IMR-90 (cell line): ENCODE data around the gene CALML3. TPM values are rescaled to one million over a fixed set of nuclear protein-coding genes. Genes with fewer than 3 reads are reported as not detected.

ENCODE experiments used
- ATAC-seq: fragments of 200-7000 bp; cut with Tn5 transposase; 2 replicates; pipeline ENCODE4 v1.9.1; 2020; ENCODE audit warnings: low read depth, mild to moderate bottlenecking, moderate library complexity
- BruUV-seq: library from RNA; stranded (reverse); fragments of 400-500 nt; replicated peaks from 2 replicates; lab custom pipeline; 2021; lab: Mats Ljungman, UMichigan
- CTCF ChIA-PET: fragments of 300-600 bp; formaldehyde crosslinking; extraction: SDS; loops from one replicate; lab custom pipeline; 2021; ENCODE audit warnings: antibody characterized with exemption; lab: Yijun Ruan, JAX
- POLR2A ChIA-PET: fragments of 300-600 bp; sonication (Branson Sonifier 250); formaldehyde crosslinking; loops from one replicate; lab custom pipeline; 2022; ENCODE audit warnings: antibody characterized with exemption; ENCODE audit not compliant: unreplicated experiment; lab: Charles Lee
- DNase-seq: peaks from one replicate; pipeline ENCODE4 v3.0.0; 2013
- H2AFZ ChIP-seq: replicated peaks from 2 replicates; pipeline ENCODE3; 2013; ENCODE audit warnings: low read length, mild to moderate bottlenecking; ENCODE audit not compliant: poor library complexity
- H2AK5ac ChIP-seq: 2 replicates; pipeline ENCODE4 v1.6.1; 2013; ENCODE audit warnings: low read depth, low read length, inconsistent platforms
- H2AK9ac ChIP-seq: replicated peaks from 2 replicates; pipeline ENCODE3; 2013; ENCODE audit warnings: mild to moderate bottlenecking, low read depth, low read length, moderate library complexity; ENCODE audit not compliant: poor library complexity
- H2BK120ac ChIP-seq: 2 replicates; pipeline ENCODE4 v1.6.1; 2013; ENCODE audit warnings: low read depth, low read length, inconsistent platforms
- H2BK15ac ChIP-seq: 3 replicates; pipeline ENCODE4 v1.6.1; 2013; ENCODE audit warnings: low read depth, low read length, inconsistent platforms
- H2BK20ac ChIP-seq: 2 replicates; pipeline ENCODE4 v1.6.1; 2013; ENCODE audit warnings: low read depth, mild to moderate bottlenecking, inconsistent platforms, low read length, moderate library complexity
- H2BK5ac ChIP-seq: 2 replicates; pipeline ENCODE4 v1.6.1; 2013; ENCODE audit warnings: mild to moderate bottlenecking, low read depth, low read length, inconsistent platforms; ENCODE audit not compliant: poor library complexity, severe bottlenecking
- H3K14ac ChIP-seq: replicated peaks from 2 replicates; pipeline ENCODE4 v1.6.1; 2013; ENCODE audit warnings: low read depth, low read length, inconsistent platforms
- H3K18ac ChIP-seq: 2 replicates; pipeline ENCODE4 v1.6.1; 2013; ENCODE audit warnings: low read depth, low read length, control low read depth
- H3K23ac ChIP-seq: 2 replicates; pipeline ENCODE4 v1.6.1; 2013; ENCODE audit warnings: low read depth, low read length, inconsistent platforms
- H3K27ac ChIP-seq: 2 replicates; pipeline ENCODE4 v1.5.1; 2013; ENCODE audit warnings: mild to moderate bottlenecking, control low read depth, low read length; ENCODE audit not compliant: insufficient read depth
- H3K27me3 ChIP-seq: 2 replicates; pipeline ENCODE4 v1.6.1; 2013; ENCODE audit warnings: low read length; ENCODE audit not compliant: control insufficient read depth, insufficient read depth
- H3K36me3 ChIP-seq: 2 replicates; pipeline ENCODE4 v1.6.1; 2013; ENCODE audit warnings: low read length, mixed read lengths; ENCODE audit not compliant: control insufficient read depth, insufficient read depth
- H3K4ac ChIP-seq: 2 replicates; pipeline ENCODE4 v1.6.1; 2013; ENCODE audit warnings: low read depth, low read length, inconsistent platforms
- H3K4me1 ChIP-seq: 2 replicates; pipeline ENCODE4 v1.6.1; 2013; ENCODE audit warnings: low read length, mixed read lengths; ENCODE audit not compliant: control insufficient read depth, insufficient read depth
- H3K4me2 ChIP-seq: 2 replicates; pipeline ENCODE4 v1.6.1; 2013; ENCODE audit warnings: low read depth, mild to moderate bottlenecking, control low read depth, low read length, moderate library complexity
- H3K4me3 ChIP-seq: 2 replicates; pipeline ENCODE4 v1.5.1; 2013; ENCODE audit warnings: low read depth, mild to moderate bottlenecking, control low read depth, low read length, moderate library complexity; ENCODE audit not compliant: insufficient read depth
- H3K56ac ChIP-seq: 2 replicates; pipeline ENCODE4 v1.6.1; 2013; ENCODE audit warnings: low read length, inconsistent platforms; ENCODE audit not compliant: insufficient read depth; ENCODE audit errors: extremely low read depth
- H3K79me1 ChIP-seq, 2 experiments: 2 replicates each; pipeline ENCODE4 v1.6.1; 2013; ENCODE audit warnings: low read length in 2 of 2, inconsistent platforms in 1 of 2, low read depth in 1 of 2
- H3K9ac ChIP-seq: 2 replicates; pipeline ENCODE4 v1.6.1; 2013; ENCODE audit warnings: low read depth, low read length, control low read depth
- H3K9me1 ChIP-seq: 2 replicates; pipeline ENCODE4 v1.6.1; 2013; ENCODE audit warnings: low read length, inconsistent platforms; ENCODE audit not compliant: insufficient read depth
- H3K9me3 ChIP-seq: 2 replicates; pipeline ENCODE4 v1.6.1; 2013; ENCODE audit warnings: low read length; ENCODE audit not compliant: control insufficient read depth, insufficient read depth
- H4K20me1 ChIP-seq: 2 replicates; pipeline ENCODE4 v1.6.1; 2013; ENCODE audit warnings: low read length, inconsistent platforms; ENCODE audit not compliant: insufficient read depth
- H4K5ac ChIP-seq: 2 replicates; pipeline ENCODE4 v1.6.1; 2013; ENCODE audit warnings: mild to moderate bottlenecking, low read depth, low read length, control low read depth
- H4K8ac ChIP-seq, 2 experiments: 2 replicates each; pipeline ENCODE4 v1.6.1; 2013; ENCODE audit warnings: low read depth in 2 of 2, low read length in 2 of 2, control low read depth in 1 of 2, inconsistent platforms in 1 of 2
- H4K91ac ChIP-seq: 2 replicates; pipeline ENCODE4 v1.6.1; 2013; ENCODE audit warnings: low read depth, low read length, inconsistent platforms; ENCODE audit not compliant: insufficient read depth
- BHLHE40 ChIP-seq: fragments of 150-350 bp; IDR thresholded peaks from 2 replicates; pipeline ENCODE4 v1.6.1; 2016; ENCODE audit warnings: mild to moderate bottlenecking, low read depth, low read length
- CHD1 ChIP-seq: IDR thresholded peaks from 2 replicates; pipeline ENCODE4 v1.6.1; 2012; ENCODE audit warnings: low read depth, low read length, improper control_type of control experiment
- FOS ChIP-seq: fragments of 150-350 bp; IDR thresholded peaks from 2 replicates; pipeline ENCODE4 v1.6.1; 2016; ENCODE audit warnings: low read depth, low read length
- MAZ ChIP-seq: IDR thresholded peaks from 2 replicates; pipeline ENCODE4 v1.6.1; 2012; ENCODE audit warnings: low read depth, mild to moderate bottlenecking, low read length, improper control_type of control experiment, moderate library complexity, borderline replicate concordance
- MXI1 ChIP-seq: IDR thresholded peaks from 2 replicates; pipeline ENCODE4 v1.6.1; 2012; ENCODE audit warnings: low read depth, mild to moderate bottlenecking, low read length, moderate library complexity, borderline replicate concordance
- POLR2A ChIP-seq: IDR thresholded peaks from 2 replicates; pipeline ENCODE4 v1.6.1; 2012; ENCODE audit warnings: mild to moderate bottlenecking, low read depth, low read length
- RAD21 ChIP-seq: IDR thresholded peaks from 2 replicates; pipeline ENCODE4 v1.6.1; 2012; ENCODE audit warnings: low read length, improper control_type of control experiment
- RCOR1 ChIP-seq: IDR thresholded peaks from 2 replicates; pipeline ENCODE4 v1.6.1; 2012; ENCODE audit warnings: mild to moderate bottlenecking, low read length, improper control_type of control experiment; ENCODE audit not compliant: insufficient replicate concordance
- RFX5 ChIP-seq: IDR thresholded peaks from 2 replicates; pipeline ENCODE4 v1.8.0; 2012; ENCODE audit warnings: low read depth, mild to moderate bottlenecking, low read length, moderate library complexity
- SMC3 ChIP-seq: fragments of 150-350 bp; IDR thresholded peaks from 2 replicates; pipeline ENCODE4 v1.6.1; 2016; ENCODE audit warnings: low read depth, mild to moderate bottlenecking, antibody characterized with exemption, low read length, moderate library complexity
- WGBS, 2 experiments: methylation state at CpG; one replicate each; pipeline versions ENCODE4 v1.1.5 to v1.1.7; 2013; ENCODE audit warnings: missing lambda C conversion rate in 2 of 2; ENCODE audit not compliant: insufficient read length in 1 of 2; ENCODE audit errors: extremely low coverage in 2 of 2; 5-methylcytosine and 5-hydroxymethylcytosine counted together
- dilution Hi-C: fragments of 300-500 bp; cut with HindIII; formaldehyde crosslinking; loops from one replicate; pipeline ENCODE4 v1.14.3; 2018; ENCODE audit warnings: low sequenced_read_pairs; ENCODE audit not compliant: unreplicated experiment
- in situ Hi-C: fragments of 300-500 bp; cut with MboI; formaldehyde crosslinking; loops from 3 replicates; pipeline ENCODE4 v1.14.3; 2019; ENCODE audit warnings: low sequenced_read_pairs, inconsistent platforms, mixed read lengths
- intact Hi-C: fragments of 100-400 bp; cut with micrococcal nuclease; formaldehyde crosslinking; loops from 2 replicates; pipeline ENCODE4 v1.10.0; 2022
- polyA plus RNA-seq, 3 experiments: library from polyadenylated mRNA; depleted of rRNA; stranded (reverse); fragments of >200 nt; gene quantifications; 2 replicates each; pipeline ENCODE4 v1.2.3, GENCODE V29; 2012; ENCODE audit warnings: low replicate concordance in 1 of 3
- total RNA-seq: library from RNA; depleted of rRNA; stranded (reverse); fragments of >200 nt; gene quantifications from 2 replicates; pipeline ENCODE4 v1.2.3, GENCODE V29; 2012
- TF ChIP-seq, protein P1 (sequence below): fragments of 150-350 bp; IDR thresholded peaks from 2 replicates; pipeline ENCODE4 v1.6.1; 2016; ENCODE audit warnings: low read depth, mild to moderate bottlenecking, low read length, moderate library complexity, borderline replicate concordance
- TF ChIP-seq, protein P2 (sequence below): fragments of 150-350 bp; IDR thresholded peaks from 2 replicates; pipeline ENCODE4 v1.6.1; 2017; ENCODE audit warnings: mild to moderate bottlenecking, antibody characterized with exemption, low read length, low read depth
- TF ChIP-seq, protein P3 (sequence below): conservative IDR thresholded peaks from 2 replicates; pipeline ENCODE4 v1.5.1; 2012; ENCODE audit warnings: mild to moderate bottlenecking, low read depth, low read length, improper control_type of control experiment

CALML3 gene
- total and polyA plus RNA-seq, 2 of the 4 experiments (the other 2 are of a cell fraction) = not detected

DNA sequence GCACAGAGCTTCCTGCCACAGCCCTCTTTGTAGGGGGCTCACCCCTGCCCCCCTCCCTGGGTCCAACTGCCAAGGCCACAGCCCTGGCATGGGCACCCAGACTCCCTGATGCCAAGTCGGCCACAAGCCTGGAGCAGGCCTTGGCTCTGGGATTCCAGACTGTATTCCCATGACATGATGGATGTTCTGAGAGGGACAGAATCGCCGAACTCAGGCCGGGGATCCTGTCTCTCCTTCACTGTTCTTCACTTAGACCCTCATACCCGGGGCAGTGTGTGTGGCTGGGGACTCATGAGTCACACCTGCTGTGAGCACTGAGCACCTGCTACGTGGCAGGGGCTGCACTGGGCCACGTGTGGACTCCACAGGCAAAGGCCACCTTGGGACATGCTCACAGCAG, 33.3 kb upstream of the CALML3 start:
- no peak overlapping the region for H2AK5ac ChIP-seq
- no peak overlapping the region for H2BK120ac ChIP-seq
- no peak overlapping the region for H3K4me2 ChIP-seq
- peaks cover 4% of the 10 kb centered on the region for H3K9me3 ChIP-seq
- in situ Hi-C loops (no loop called here), dilution Hi-C loops (no loop called here), intact Hi-C loops (no loop called here)
- H2BK5ac ChIP-seq = no peak overlapping the region
- no peak overlapping the region for H3K9ac ChIP-seq
- POLR2A ChIA-PET = no interaction called here
- H4K20me1 ChIP-seq = no peaks in the 10 kb centered on the region
- H3K79me1 ChIP-seq = no peaks in the 10 kb centered on the region
- no peaks in the 10 kb centered on the region for H3K9me1 ChIP-seq
- H2BK15ac ChIP-seq = no peak overlapping the region
- ATAC-seq = no peak
- CTCF ChIA-PET = no interaction called here
- H3K36me3 ChIP-seq = no peaks in the 10 kb centered on the region
- no peak overlapping the region for H2BK20ac ChIP-seq
- no TSS peak for BruUV-seq
- no peak overlapping the region for H3K27ac ChIP-seq
- H4K5ac ChIP-seq = no peak overlapping the region
- DNase-seq = no peak
- H3K23ac ChIP-seq = no peak overlapping the region
- TF ChIP-seq MAZ (no peak), CHD1 (no peak), MXI1 (no peak), BHLHE40 (no peak), SMC3 (no peak), FOS (no peak), RAD21 (no peak), POLR2A (no peak), RCOR1 (no peak), RFX5 (no peak)
- TF ChIP-seq, protein P1, sequence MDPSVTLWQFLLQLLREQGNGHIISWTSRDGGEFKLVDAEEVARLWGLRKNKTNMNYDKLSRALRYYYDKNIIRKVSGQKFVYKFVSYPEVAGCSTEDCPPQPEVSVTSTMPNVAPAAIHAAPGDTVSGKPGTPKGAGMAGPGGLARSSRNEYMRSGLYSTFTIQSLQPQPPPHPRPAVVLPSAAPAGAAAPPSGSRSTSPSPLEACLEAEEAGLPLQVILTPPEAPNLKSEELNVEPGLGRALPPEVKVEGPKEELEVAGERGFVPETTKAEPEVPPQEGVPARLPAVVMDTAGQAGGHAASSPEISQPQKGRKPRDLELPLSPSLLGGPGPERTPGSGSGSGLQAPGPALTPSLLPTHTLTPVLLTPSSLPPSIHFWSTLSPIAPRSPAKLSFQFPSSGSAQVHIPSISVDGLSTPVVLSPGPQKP = no peak
- TF ChIP-seq, protein P2, sequence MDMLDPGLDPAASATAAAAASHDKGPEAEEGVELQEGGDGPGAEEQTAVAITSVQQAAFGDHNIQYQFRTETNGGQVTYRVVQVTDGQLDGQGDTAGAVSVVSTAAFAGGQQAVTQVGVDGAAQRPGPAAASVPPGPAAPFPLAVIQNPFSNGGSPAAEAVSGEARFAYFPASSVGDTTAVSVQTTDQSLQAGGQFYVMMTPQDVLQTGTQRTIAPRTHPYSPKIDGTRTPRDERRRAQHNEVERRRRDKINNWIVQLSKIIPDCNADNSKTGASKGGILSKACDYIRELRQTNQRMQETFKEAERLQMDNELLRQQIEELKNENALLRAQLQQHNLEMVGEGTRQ = no peak
- TF ChIP-seq, protein P3, sequence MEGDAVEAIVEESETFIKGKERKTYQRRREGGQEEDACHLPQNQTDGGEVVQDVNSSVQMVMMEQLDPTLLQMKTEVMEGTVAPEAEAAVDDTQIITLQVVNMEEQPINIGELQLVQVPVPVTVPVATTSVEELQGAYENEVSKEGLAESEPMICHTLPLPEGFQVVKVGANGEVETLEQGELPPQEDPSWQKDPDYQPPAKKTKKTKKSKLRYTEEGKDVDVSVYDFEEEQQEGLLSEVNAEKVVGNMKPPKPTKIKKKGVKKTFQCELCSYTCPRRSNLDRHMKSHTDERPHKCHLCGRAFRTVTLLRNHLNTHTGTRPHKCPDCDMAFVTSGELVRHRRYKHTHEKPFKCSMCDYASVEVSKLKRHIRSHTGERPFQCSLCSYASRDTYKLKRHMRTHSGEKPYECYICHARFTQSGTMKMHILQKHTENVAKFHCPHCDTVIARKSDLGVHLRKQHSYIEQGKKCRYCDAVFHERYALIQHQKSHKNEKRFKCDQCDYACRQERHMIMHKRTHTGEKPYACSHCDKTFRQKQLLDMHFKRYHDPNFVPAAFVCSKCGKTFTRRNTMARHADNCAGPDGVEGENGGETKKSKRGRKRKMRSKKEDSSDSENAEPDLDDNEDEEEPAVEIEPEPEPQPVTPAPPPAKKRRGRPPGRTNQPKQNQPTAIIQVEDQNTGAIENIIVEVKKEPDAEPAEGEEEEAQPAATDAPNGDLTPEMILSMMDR = no peak
- no peak overlapping the region for H3K18ac ChIP-seq
- peaks cover 8% of the 10 kb centered on the region; the same call in 1 of the 2 replicates for H3K27me3 ChIP-seq
- no peak overlapping the region; the same call in 1 of the 2 replicates for H3K14ac ChIP-seq
- H4K91ac ChIP-seq = no peak overlapping the region
- no peak overlapping the region for H3K4me3 ChIP-seq
- H3K56ac ChIP-seq = no peak overlapping the region
- WGBS, 2 experiments = no CpG with 5 or more reads among the region's 7 CpGs
- no peaks in the 10 kb centered on the region for H3K4me1 ChIP-seq
- no peak overlapping the region for H2AK9ac ChIP-seq
- no peak overlapping the region for H3K4ac ChIP-seq
- no peak overlapping the region for H2AFZ ChIP-seq
- no peak overlapping the region for H4K8ac ChIP-seq
